Type B pancreatic cell (in vitro differentiated cells): Measurements from ENCODE around the gene SCD. TPM values are rescaled to one million over a fixed set of nuclear protein-coding genes. Genes with fewer than 3 reads are reported as not detected.
A peak's percentile ranks its signal among the peaks of the same experiment; 100 is the strongest.

ENCODE experiments used
- DNase-seq: peaks from one replicate; pipeline ENCODE4 v3.0.0; 2021; ENCODE audit warnings: mixed read lengths; ENCODE audit not compliant: unreplicated experiment; ENCODE audit errors: extremely low spot score
- H3K27ac Mint-ChIP-seq: 2 replicates; pipeline ENCODE4 v1.8.0; 2021; ENCODE audit warnings: mild to moderate bottlenecking, mixed read lengths
- H3K27me3 Mint-ChIP-seq: 2 replicates; pipeline ENCODE4 v1.8.0; 2021; ENCODE audit warnings: mixed read lengths
- H3K36me3 Mint-ChIP-seq: 2 replicates; pipeline ENCODE4 v1.8.0; 2021; ENCODE audit warnings: mixed read lengths
- H3K4me1 Mint-ChIP-seq: one replicate; pipeline ENCODE4 v1.8.0; 2021; ENCODE audit warnings: mixed read lengths; ENCODE audit not compliant: unreplicated experiment
- H3K4me3 Mint-ChIP-seq: 2 replicates; pipeline ENCODE4 v1.8.0; 2021; ENCODE audit warnings: mild to moderate bottlenecking, mixed read lengths
- H3K9me3 Mint-ChIP-seq: 2 replicates; pipeline ENCODE4 v1.8.0; 2021; ENCODE audit warnings: mixed read lengths
- CTCF ChIP-seq: fragments of 200-600 bp; sonication (generic); conservative IDR thresholded peaks from 2 replicates; pipeline ENCODE4 v1.5.0; 2021; ENCODE audit warnings: antibody characterized with exemption, mild to moderate bottlenecking
- total RNA-seq: library from RNA; stranded (reverse); gene quantifications from 2 replicates; pipeline ENCODE4 v1.2.1, GENCODE V29; 2021; ENCODE audit warnings: low replicate concordance

SCD gene
- total RNA-seq, 1 donor from 2014 or later = 255 TPM

- H3K27me3 Mint-ChIP-seq = no peaks in the 10 kb centered on the region
- peaks cover 55% of the 10 kb centered on the region for H3K36me3 Mint-ChIP-seq
- H3K27ac Mint-ChIP-seq = no peak overlapping the region
- no peak for DNase-seq
- H3K4me3 Mint-ChIP-seq = no peak overlapping the region
- no peak for TF ChIP-seq CTCF
- no peaks in the 10 kb centered on the region for H3K9me3 Mint-ChIP-seq
- H3K4me1 Mint-ChIP-seq = peaks cover 28% of the 10 kb centered on the region
Observed at GRCh38 chr10:100357059-100357858, 10.2 kb downstream of the SCD start.

GRCh38 chr10:100359030-100359432 lies 12.0 kb downstream of the SCD start:
- peak overlapping the region; percentile 53 for H3K4me3 Mint-ChIP-seq
- peak overlapping the region; percentile 57 for H3K27ac Mint-ChIP-seq
- no peaks in the 10 kb centered on the region for H3K9me3 Mint-ChIP-seq
- TF ChIP-seq CTCF = no peak
- H3K36me3 Mint-ChIP-seq = peaks cover 44% of the 10 kb centered on the region
- DNase-seq = no peak
- H3K27me3 Mint-ChIP-seq = no peaks in the 10 kb centered on the region
- H3K4me1 Mint-ChIP-seq = peaks cover 32% of the 10 kb centered on the region

- Mint-ChIP-seq H3K4me1 (peaks cover 35% of the 10 kb centered on the region), H3K27me3 (no peaks in the 10 kb centered on the region), H3K36me3 (peaks cover 38% of the 10 kb centered on the region), H3K4me3 (peak overlapping the region; percentile 53), H3K9me3 (no peaks in the 10 kb centered on the region), H3K27ac (peak overlapping the region; percentile 57)
- TF ChIP-seq CTCF = no peak
- no peak for DNase-seq
Observed at GRCh38 chr10:100359529-100360150, 12.6 kb downstream of the SCD start.

- peaks cover 38% of the 10 kb centered on the region for H3K4me1 Mint-ChIP-seq
- H3K4me3 Mint-ChIP-seq = no peak overlapping the region
- no peak overlapping the region for H3K27ac Mint-ChIP-seq
- no peaks in the 10 kb centered on the region for H3K27me3 Mint-ChIP-seq
- peaks cover 34% of the 10 kb centered on the region for H3K36me3 Mint-ChIP-seq
- no peak for DNase-seq
- no peaks in the 10 kb centered on the region for H3K9me3 Mint-ChIP-seq
- no peak for TF ChIP-seq CTCF
Observed at GRCh38 chr10:100360234-100360633, 13.2 kb downstream of the SCD start.

- Mint-ChIP-seq H3K27me3 (no peaks in the 10 kb centered on the region), H3K4me3 (no peak overlapping the region), H3K36me3 (peaks cover 19% of the 10 kb centered on the region), H3K4me1 (peaks cover 24% of the 10 kb centered on the region), H3K27ac (peak overlapping the region; percentile 35), H3K9me3 (no peaks in the 10 kb centered on the region)
- no peak for TF ChIP-seq CTCF
- DNase-seq = no peak
Observed at GRCh38 chr10:100362570-100363496, 15.8 kb downstream of the SCD start.
